Measurements from ENCODE around the gene SPIB. TPM values are rescaled to one million over a fixed set of nuclear protein-coding genes. Genes with fewer than 3 reads are reported as not detected.

Gene SPIB
- total RNA-seq, 1 experiment from 2014 or later = not detected

- no peaks in the 10 kb centered on the region for H3K27me3 ChIP-seq
- peaks cover 7% of the 10 kb centered on the region; the same call in 1 of the 2 replicates for H3K9me3 ChIP-seq
- DNase-seq = no peak
- H3K36me3 ChIP-seq = peaks cover 66% of the 10 kb centered on the region
- H3K4me3 ChIP-seq = no peak overlapping the region
Observed at GRCh38 chr19:50410109-50410508, 8.6 kb upstream of the SPIB start.

DNA sequence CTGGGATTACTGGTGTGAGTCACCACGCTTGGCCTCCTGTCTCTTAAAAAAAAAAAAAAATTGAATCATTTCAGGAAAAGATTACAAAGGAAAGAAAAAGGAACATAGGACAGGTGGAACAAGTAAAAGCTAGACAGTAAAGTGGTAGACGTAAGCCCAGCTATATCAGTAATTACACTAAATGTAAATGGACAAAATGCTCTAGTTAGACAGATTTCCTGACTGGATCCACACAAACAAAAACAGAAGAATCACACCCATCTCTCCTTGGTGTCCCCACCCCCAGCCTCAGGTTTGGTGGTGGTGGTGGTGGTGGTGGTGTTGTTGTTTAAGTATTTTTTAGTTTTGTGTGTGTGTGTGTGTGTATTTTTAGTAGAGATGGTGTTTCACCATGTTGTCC, 6.3 kb upstream of the SPIB start:
- peaks cover 7% of the 10 kb centered on the region; the same call in 1 of the 2 replicates for H3K9me3 ChIP-seq
- H3K36me3 ChIP-seq = peaks cover 49% of the 10 kb centered on the region
- DNase-seq = no peak
- no peaks in the 10 kb centered on the region for H3K27me3 ChIP-seq
- H3K4me3 ChIP-seq = no peak overlapping the region

- no peak for DNase-seq
- H3K9me3 ChIP-seq = peaks cover 7% of the 10 kb centered on the region; the same call in 1 of the 2 replicates
- no peak overlapping the region for H3K4me3 ChIP-seq
- H3K27me3 ChIP-seq = no peaks in the 10 kb centered on the region
- H3K36me3 ChIP-seq = peaks cover 44% of the 10 kb centered on the region
Observed at GRCh38 chr19:50413096-50413495, 5.6 kb upstream of the SPIB start.

GRCh38 chr19:50413531-50413930, 5.2 kb upstream of the SPIB start:
- H3K9me3 ChIP-seq = peaks cover 7% of the 10 kb centered on the region; the same call in 1 of the 2 replicates
- H3K36me3 ChIP-seq = peaks cover 44% of the 10 kb centered on the region
- no peak overlapping the region for H3K4me3 ChIP-seq
- DNase-seq = no peak
- H3K27me3 ChIP-seq = no peaks in the 10 kb centered on the region

DNA sequence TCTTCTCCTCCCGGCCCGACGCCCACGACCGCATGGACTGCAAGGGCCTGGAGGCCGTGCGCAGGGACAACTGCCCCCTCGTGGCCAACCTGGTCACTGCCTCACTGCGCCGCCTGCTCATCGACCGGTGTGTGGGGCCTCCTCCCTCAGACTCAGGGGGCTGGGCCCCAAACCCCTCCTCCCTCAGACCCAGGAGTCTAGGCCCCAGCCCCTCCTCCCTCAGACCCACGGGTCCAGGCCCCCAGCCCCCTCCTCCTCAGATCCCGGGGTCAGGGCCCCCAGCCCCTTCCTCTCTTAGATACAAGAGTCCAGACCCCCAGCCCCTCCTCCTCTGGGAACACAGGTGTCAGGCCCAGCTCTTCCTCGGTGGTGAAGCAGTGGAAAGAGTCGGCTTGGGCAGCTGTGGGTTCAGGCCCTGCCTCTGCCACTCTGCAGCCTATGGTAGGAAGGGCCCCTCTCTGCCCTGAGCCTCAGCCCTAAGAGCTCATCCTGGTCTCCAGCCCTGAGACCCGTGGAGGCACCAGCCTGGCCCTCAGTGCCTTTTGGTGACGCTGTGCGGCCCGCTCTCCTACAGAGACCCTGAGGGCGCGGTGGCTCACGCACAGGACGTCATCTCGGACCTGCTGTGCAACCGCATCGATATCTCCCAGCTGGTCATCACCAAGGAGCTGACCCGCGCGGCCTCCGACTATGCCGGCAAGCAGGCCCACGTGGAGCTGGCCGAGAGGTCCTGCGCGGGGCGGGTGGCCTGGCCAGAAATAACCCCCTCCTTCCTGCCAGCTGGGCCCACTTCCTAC, 3.7 kb upstream of the SPIB start:
- H3K4me3 ChIP-seq = no peak overlapping the region
- DNase-seq = peak; percentile 31

DNA sequence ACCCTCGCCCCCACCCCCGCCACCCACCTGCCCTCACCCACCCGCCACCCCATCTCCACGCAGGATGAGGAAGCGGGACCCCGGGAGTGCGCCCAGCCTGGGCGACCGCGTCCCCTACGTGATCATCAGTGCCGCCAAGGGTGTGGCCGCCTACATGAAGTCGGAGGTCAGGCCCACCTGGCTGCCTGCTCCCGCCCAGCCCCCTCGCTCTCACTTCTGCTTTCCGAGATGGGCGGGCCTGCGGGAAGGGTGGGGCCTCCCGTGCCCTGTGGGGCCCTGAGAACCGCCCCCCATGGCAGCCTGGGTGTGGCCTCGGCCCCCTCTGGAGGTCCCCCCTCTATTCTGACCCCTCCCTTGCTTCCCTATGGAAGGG, 3.1 kb upstream of the SPIB start:
- H3K27me3 ChIP-seq = no peaks in the 10 kb centered on the region
- DNase-seq = no peak
- peaks cover 7% of the 10 kb centered on the region; the same call in 1 of the 2 replicates for H3K9me3 ChIP-seq
- no peak overlapping the region for H3K4me3 ChIP-seq
- peaks cover 24% of the 10 kb centered on the region for H3K36me3 ChIP-seq

More for the DNA sequence above, 3.7 kb upstream of the SPIB start:
- Histone ChIP-seq H3K9me3 (peaks cover 7% of the 10 kb centered on the region; the same call in 1 of the 2 replicates), H3K27me3 (no peaks in the 10 kb centered on the region), H3K36me3 (peaks cover 30% of the 10 kb centered on the region)

DNA sequence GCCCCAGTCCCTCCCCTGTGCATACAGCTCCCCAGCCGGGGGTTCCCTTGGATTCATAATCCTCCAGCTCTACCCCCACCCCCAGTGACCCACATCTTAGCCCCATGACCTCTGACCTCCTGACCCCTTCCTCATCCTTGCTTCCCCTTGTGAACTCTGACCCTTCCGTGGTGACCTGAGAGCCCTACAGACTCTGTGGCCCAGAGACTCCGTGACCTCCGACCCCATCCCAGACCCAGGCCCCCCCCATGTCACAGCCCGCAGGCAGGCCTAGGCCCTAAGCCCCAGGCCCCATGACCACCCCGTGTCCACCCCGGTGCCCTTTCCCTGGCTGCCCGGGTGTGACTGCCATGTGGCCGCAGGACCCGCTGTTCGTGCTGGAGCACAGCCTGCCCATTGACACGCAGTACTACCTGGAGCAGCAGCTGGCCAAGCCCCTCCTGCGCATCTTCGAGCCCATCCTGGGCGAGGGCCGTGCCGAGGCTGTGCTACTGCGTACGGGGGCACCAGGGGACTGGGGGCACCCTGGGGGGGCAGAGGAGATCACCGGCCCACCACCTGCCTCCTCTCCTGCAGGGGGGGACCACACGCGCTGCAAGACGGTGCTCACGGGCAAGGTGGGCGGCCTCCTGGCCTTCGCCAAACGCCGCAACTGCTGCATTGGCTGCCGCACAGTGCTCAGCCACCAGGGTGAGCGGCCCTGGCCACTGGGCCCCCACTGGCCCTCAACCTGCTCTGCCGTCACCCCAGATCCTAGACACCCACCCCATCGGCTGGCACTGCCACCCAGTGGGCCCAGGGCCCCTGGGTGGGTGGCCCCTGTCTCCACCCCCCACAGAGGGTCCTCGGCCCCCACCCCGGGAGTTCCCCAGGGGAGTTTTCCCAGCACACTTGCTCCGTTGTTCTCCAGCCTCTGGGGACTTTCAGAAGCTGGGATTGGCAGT, 2.4 kb upstream of the SPIB start:
- H3K27me3 ChIP-seq = no peaks in the 10 kb centered on the region
- H3K36me3 ChIP-seq = peaks cover 21% of the 10 kb centered on the region

GRCh38 chr19:50417111-50418081, 1.3 kb upstream of the SPIB start:
- H3K27me3 ChIP-seq = no peaks in the 10 kb centered on the region
- DNase-seq = no peak
- peaks cover 2% of the 10 kb centered on the region; the same call in 1 of the 2 replicates for H3K9me3 ChIP-seq
- no peak overlapping the region for H3K4me3 ChIP-seq
- H3K36me3 ChIP-seq = peaks cover 12% of the 10 kb centered on the region

More for the DNA sequence above, 2.4 kb upstream of the SPIB start:
- Histone ChIP-seq H3K9me3 (peaks cover 7% of the 10 kb centered on the region; the same call in 1 of the 2 replicates), H3K4me3 (no peak overlapping the region)
- no peak for DNase-seq

- peaks cover 4% of the 10 kb centered on the region; the same call in 1 of the 2 replicates for H3K36me3 ChIP-seq
- no peak overlapping the region for H3K4me3 ChIP-seq
- H3K9me3 ChIP-seq = no peaks in the 10 kb centered on the region
- H3K27me3 ChIP-seq = no peaks in the 10 kb centered on the region
- DNase-seq = no peak
Observed at GRCh38 chr19:50419022-50419579, 363 bp downstream of the SPIB start.

DNA sequence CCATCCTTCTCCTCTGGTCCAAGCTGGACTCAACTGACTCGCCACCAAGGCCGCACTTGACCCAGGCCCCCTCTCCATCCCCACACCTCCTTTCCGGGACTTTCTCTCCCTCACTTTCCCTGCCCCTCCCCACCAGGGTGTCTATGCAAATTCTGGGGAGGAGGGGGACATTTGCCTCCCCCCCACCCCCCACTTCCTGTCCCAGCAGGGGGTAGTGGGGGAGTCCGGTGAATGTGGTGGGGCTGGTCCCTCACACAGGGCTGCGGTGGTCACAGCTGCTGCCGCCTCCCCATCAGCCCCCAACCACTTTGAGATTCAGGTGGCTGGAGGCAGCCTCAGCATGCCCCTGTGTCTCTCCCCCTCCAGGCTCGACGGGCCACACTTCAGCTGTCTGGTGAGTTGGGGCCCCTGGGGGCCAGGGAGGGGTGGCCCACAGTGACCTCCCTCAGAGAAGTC, 870 bp downstream of the SPIB start:
- H3K27me3 ChIP-seq = no peaks in the 10 kb centered on the region
- H3K36me3 ChIP-seq = peaks cover 2% of the 10 kb centered on the region; the same call in 1 of the 2 replicates
- no peak for DNase-seq
- H3K4me3 ChIP-seq = no peak overlapping the region
- no peaks in the 10 kb centered on the region for H3K9me3 ChIP-seq

GRCh38 chr19:50420127-50420526, 1.4 kb downstream of the SPIB start:
- no peaks in the 10 kb centered on the region for H3K36me3 ChIP-seq
- no peaks in the 10 kb centered on the region for H3K27me3 ChIP-seq
- no peak for DNase-seq

DNA sequence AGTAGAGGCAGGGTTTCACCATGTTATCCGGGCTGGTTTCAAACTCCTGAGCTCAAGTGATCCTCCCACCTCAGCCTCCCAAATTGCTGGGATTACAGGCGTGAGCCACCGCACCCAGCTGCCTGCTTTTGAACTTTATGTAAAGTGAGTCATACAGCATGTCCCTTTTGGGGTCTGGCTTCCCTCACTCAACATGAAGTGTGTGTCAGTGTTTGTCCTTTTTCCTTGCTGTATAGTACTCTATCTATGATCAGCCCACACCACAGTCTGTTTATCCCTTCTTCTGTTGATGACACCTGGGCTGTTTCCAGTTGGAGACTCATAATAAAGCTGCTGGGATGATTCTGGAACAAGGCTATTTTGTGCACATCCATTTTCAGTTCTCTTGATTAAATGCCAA, 2.1 kb downstream of the SPIB start:
- Histone ChIP-seq H3K36me3 (no peaks in the 10 kb centered on the region), H3K9me3 (no peaks in the 10 kb centered on the region), H3K27me3 (no peaks in the 10 kb centered on the region), H3K4me3 (no peak overlapping the region)
- DNase-seq = no peak

More at GRCh38 chr19:50420127-50420526, 1.4 kb downstream of the SPIB start:
- no peaks in the 10 kb centered on the region for H3K9me3 ChIP-seq
- H3K4me3 ChIP-seq = no peak overlapping the region

DNA sequence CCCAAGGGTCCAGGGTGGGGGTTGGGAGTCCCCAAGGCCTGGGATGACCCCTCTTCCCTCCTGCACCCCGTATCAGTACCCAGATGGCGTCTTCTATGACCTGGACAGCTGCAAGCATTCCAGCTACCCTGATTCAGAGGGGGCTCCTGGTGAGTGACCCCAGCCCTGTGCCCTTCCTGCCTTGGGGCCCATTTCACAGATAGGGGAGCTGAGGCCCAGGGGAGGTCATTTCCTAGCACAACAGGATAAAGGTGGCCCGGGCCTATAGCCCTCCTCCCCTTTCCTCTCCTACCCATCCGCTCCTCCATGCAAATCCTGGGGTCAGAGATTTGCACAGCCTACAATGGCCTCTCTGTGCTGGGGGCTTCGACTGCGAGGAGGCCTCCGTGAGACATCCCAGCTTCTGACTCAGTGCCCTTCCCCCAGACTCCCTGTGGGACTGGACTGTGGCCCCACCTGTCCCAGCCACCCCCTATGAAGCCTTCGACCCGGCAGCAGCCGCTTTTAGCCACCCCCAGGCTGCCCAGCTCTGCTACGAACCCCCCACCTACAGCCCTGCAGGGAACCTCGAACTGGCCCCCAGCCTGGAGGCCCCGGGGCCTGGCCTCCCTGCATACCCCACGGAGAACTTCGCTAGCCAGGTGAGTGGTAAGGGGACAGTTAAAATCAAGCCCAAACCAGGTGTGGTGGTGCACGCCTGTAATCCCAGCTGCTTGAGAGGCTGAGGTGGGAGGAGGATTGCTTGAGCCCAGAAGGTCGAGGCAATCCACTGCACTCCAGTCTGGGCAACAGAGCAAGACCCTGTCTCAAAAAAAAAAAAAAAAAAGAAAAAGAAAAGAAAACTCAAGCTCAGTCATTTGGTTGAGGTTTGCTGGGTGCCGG, 3.9 kb downstream of the SPIB start:
- no peaks in the 10 kb centered on the region for H3K27me3 ChIP-seq

DNA sequence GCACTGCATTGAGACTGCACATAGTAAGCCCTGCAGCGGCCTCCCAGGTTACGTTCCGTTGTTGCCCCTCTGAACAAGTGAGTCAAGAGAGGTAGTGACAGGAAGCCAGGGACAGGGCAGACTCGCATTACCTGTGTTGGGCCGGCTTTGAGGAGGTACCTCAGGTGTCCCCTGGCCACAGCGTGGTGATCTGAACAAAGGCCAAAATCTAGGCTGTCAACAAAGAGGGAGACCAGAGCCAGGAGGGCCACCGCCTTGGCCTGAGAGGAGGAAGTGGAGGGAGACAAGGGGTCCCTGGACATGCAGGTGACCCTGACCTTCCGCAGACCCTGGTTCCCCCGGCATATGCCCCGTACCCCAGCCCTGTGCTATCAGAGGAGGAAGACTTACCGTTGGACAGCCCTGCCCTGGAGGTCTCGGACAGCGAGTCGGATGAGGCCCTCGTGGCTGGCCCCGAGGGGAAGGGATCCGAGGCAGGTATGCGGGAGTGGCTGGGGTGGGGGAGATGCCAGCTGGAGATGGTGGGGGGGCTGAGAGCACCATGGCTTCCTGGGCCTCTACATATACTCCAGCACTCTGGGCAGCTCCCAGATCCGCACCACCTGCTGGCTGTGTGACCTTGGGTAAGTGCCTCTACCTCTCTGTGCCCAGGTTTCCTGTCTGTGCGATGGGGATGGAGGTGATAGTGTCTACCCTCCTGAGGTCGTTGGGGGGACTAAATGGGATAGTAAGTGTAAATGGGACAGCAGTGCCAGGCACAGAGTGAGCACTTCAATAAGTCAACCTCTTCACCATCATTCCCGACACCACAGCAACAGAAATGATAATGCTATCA, 4.8 kb downstream of the SPIB start:
- no peaks in the 10 kb centered on the region for H3K27me3 ChIP-seq
- no peaks in the 10 kb centered on the region for H3K36me3 ChIP-seq
- no peak for DNase-seq
- no peak overlapping the region for H3K4me3 ChIP-seq
- H3K9me3 ChIP-seq = no peaks in the 10 kb centered on the region

More for the DNA sequence above, 3.9 kb downstream of the SPIB start:
- Histone ChIP-seq H3K4me3 (no peak overlapping the region), H3K36me3 (no peaks in the 10 kb centered on the region), H3K9me3 (no peaks in the 10 kb centered on the region)
- DNase-seq = no peak
